Myocyte (in vitro differentiated cells): ENCODE data around the gene CRTC3. TPM values are rescaled to one million over a fixed set of nuclear protein-coding genes. Genes with fewer than 3 reads are reported as not detected.

Source experiments
- DNase-seq: peaks from one replicate; pipeline ENCODE4 v3.0.0-alpha.2; 2012; ENCODE audit warnings: low read depth
- total RNA-seq: library from RNA; depleted of rRNA; stranded (reverse); fragments of >200 nt; gene quantifications from 2 replicates; pipeline ENCODE4 v1.2.3, GENCODE V29; 2014

CRTC3 gene
- total RNA-seq, 1 donor from 2014 or later, result 17.6 TPM

- DNase-seq, result no peak
These were observed 31.9 kb downstream of the CRTC3 start for GRCh38 chr15:90561344-90562244.

DNA sequence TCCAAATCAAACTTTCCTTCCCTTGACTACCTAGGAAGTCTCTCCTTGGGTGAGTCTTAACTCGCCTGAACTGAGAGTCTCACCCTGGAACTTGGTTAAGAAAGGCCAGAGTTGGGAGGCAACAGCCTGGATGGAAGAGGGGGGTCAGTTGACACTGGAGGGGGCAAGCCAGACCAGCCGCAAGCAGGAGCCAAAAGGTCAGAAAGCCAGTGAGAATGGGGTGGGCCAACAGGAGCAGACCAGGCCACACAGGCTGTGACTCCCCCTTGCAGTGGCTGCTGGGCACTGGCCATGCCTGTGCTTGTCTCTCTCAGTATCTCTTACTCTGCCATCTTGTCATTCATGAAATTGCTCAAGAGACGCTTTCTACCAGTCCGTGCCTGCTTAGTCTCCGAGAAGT, 32.9 kb downstream of the CRTC3 start:
- DNase-seq, result no peak

DNA sequence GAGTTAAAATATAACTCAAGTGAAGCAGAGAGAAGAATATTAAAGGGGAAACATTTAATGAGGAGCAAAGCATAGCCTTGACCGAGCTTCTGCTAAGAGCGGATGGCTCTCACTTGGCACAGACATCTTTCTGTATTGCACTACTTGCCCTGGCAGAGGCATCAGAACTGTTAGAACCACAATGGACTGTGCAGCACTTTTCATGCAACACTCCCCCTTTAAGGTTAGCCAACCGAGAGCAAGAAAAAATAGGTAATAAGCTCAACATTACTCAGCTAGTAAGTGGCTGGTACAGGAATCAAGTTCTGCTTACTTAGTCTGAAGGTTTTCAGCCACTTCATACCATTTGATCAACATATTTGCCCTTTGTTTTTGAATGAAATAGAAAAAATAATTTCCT, 33.7 kb downstream of the CRTC3 start:
- no peak for DNase-seq

DNA sequence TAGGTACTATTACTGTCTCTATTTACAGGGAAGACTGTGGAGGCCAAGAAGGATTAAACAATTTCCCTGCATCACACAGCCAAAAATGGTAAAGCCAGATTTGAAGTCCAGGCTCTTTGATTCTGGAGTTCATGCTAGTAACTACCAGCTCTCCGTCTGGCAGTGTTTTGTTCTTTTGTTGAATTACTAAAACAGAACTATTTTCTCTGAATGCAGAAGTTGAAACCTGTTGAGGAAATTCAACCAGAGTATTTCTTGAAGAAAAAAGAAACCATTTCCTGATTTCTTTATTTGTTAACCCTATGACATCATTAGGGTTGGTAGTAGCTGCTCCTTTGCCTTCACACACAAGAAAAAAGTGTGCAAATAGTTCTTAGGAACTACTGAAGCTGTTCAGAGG, 34.3 kb downstream of the CRTC3 start:
- DNase-seq, result no peak

- DNase-seq, result no peak
These were observed 34.9 kb downstream of the CRTC3 start for GRCh38 chr15:90564590-90564989.

- no peak for DNase-seq
These were observed 36.1 kb downstream of the CRTC3 start for GRCh38 chr15:90565866-90566265.

DNA sequence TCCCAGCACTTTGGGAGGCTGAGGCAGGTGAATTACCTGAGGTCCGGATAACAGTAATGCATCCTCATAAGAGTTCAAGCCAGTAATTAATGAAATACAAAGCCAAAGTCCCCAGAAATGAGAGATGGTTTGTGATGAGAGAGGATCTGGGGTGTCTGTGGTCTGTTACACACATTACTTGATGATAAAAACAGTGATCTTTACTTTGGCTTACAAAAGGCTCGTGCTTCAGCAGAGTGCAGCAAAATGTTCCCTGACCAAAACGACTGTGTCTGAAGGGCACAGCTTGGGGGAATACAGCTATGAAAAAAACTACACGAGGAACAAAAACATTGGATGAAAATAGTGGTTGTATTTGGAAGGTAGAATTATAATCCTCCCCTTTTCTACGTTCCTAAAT, 40.9 kb downstream of the CRTC3 start:
- no peak for DNase-seq

GRCh38 chr15:90571063-90571541, 41.4 kb downstream of the CRTC3 start:
- peak; percentile 56 for DNase-seq

DNA sequence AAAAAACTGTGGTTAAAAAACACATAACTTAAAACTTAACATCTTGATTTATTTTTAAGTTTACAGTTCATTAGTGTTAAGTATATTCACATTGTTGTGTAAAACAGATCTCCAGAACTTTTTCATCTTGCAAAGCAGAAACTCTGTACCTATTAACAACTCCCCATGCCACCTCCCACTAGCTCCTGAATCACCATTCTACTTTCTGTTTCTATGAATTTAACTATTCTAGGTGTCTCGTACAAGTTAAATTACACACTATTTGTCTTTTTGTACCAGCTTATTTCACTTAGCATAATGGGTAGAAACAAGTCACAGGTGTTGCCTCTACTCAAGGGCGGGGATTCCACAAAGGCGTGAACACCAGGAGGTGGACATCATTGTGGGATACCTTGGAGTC, 43.2 kb downstream of the CRTC3 start:
- DNase-seq, result no peak

DNA sequence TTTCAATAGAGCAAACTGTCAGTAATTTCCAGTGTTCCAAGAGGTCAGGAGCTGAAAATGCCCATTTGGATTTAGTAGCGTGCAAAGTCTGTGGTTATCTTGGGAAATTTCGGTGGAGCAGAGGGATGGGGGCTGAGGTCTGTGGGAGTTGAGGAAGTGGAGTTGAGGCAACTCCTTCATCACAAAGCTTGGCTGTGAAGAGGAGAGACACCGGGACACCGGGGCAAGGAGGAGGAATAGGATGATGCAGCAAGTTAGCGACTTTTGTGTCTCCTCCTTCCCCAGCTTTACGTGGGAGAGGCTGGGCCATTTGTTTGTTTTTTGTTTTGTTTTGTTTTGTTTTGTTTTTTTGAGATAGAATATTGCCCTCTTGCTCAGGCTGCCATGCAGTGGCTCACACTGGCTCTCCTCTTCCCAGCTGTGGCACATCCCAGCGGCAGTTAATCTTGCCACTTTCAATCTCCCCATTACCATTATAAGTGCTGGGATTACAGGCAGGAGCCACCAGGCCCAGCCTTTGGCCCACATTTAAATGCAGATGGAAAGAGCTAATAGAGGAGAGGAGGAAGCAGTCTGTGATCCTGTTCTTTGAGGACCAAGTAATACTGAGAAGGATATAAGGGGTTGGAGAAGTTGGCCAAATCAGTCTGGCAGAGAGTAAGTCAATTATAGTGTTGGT, 47.1 kb downstream of the CRTC3 start:
- DNase-seq, result no peak

GRCh38 chr15:90579213-90579612, 49.5 kb downstream of the CRTC3 start:
- no peak for DNase-seq

- DNase-seq, result no peak
These were observed 50.4 kb downstream of the CRTC3 start for GRCh38 chr15:90580099-90580498.

GRCh38 chr15:90580541-90580940, 50.8 kb downstream of the CRTC3 start:
- no peak for DNase-seq

DNA sequence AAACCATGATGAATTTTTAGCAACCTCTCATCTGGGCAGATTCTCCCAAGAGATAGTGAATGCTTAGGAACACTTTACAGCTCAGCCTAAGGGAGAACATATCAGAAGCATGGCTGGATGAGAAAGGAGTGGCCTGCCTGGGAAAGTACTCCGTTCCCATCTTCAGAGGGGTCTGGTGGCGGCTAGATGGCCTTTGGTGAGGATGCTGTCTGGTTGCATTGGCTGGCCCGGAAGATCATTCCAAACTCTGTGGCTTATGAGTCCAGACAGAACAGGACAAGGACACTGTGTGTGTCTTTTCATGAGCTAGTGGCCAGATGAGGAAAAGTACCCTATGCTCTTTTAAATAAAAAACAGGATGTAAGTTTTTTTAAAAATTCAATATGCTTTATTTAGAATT, 51.2 kb downstream of the CRTC3 start:
- no peak for DNase-seq

DNA sequence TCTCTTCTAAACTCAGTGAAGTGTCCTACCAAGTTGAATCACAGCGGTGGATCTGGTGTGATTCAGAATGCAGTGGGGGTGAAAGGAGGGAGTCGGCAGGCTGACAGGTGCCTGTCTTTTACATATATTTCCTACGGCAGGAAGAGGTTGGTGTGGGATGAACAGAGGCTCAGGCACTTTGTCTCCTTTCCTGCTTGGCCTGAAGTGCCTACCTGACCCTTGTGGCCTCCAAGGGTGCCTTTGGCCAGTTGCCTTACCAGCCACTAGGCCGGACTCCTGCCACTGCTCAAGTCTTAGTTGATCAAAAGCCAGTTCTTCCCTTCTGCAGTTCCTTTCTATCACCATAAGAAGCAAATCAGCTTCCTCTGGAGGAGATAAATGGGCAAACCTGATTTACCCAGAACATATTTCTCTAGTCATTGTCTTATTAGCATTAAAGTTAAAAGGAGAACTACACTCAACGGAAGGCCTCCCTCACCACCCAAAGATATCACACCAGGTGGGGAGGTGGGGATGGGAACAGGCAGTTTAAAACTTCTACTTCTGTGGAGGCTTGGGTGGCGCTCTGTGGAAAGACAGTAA, 52.1 kb downstream of the CRTC3 start:
- DNase-seq, result no peak

DNA sequence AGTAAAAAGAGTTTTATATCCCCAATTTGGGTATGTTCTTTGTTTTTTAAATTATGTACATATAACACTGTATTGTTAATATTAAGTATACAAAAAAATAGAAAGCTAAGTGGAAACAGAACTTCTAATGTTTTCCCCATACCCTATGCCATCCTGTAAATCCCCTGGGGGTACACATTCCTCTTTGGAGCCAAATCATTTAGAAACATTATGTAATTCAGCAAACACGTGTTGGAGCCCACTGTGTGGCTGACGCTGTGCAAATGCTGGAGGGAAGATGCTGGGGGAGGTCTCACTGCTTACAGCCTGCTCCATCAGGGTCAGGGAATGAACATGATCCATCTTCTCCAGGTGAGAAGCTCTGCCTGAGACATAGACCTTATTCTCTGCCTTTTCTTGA, 52.8 kb downstream of the CRTC3 start:
- DNase-seq, result no peak

- DNase-seq, result no peak
These were observed 53.9 kb downstream of the CRTC3 start for GRCh38 chr15:90583471-90584252.

- DNase-seq, result no peak
These were observed 55.1 kb downstream of the CRTC3 start for GRCh38 chr15:90584841-90585240.

DNA sequence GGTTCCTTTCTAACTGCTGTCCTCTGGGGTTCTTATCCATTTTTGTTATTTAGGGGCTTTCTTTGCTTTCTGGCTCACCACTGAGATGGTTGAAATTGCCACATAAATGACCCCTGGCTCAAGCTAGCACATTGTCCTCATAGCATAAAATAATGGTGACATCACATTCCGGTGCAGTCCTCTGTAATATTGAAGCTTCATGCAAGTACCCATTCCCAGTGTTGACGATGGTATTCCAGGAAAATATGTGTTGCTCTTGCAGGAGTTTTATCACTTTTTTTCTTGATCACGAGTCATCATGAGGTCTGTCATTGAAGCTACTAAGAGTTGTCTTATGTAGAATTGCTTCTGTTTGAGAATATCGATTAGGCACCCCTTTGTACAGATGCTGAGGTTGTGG, 56.1 kb downstream of the CRTC3 start:
- no peak for DNase-seq

GRCh38 chr15:90586948-90587347, 57.2 kb downstream of the CRTC3 start:
- no peak for DNase-seq

- DNase-seq, result peak; percentile 55
These were observed 58.7 kb downstream of the CRTC3 start for GRCh38 chr15:90588427-90588826.
